ENCODE data around the gene SLC9A9. TPM values are rescaled to one million over a fixed set of nuclear protein-coding genes. Genes with fewer than 3 reads are reported as not detected.

SLC9A9 gene
- total and polyA plus RNA-seq, 10 of the 15 experiments (the other 5 are each of a cell fraction or from before 2014, with no cell fraction given): 3.5 to 14.2 (median 9.3) TPM

DNA sequence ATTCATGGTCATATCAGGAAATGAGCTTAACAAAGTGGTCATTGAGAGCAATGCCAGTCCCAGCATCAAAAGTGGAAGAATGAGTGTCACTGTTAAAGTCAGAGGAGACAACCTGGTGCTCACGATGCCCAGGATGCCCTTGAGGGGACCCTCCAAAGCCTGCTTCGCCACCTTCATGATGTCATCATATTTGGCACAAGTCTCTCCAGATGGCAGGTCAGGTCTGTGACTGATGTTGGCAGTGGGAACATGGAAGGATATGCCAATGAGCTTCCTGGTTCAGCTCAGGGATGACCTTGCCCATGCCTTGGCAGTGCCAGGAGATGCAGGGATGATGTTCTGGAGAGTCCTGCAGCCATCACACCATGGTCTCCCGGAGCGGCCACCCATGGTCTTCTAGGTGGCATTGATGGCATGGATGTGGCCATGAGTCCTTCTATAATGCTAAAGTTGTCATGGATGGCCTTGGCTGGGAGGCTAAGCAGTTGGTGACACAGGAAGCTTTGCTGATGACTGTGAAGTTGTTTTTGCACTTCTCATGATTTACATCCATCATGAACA is 344.9 kb downstream of the SLC9A9 start (continued):
- TF ChIP-seq, protein P1, sequence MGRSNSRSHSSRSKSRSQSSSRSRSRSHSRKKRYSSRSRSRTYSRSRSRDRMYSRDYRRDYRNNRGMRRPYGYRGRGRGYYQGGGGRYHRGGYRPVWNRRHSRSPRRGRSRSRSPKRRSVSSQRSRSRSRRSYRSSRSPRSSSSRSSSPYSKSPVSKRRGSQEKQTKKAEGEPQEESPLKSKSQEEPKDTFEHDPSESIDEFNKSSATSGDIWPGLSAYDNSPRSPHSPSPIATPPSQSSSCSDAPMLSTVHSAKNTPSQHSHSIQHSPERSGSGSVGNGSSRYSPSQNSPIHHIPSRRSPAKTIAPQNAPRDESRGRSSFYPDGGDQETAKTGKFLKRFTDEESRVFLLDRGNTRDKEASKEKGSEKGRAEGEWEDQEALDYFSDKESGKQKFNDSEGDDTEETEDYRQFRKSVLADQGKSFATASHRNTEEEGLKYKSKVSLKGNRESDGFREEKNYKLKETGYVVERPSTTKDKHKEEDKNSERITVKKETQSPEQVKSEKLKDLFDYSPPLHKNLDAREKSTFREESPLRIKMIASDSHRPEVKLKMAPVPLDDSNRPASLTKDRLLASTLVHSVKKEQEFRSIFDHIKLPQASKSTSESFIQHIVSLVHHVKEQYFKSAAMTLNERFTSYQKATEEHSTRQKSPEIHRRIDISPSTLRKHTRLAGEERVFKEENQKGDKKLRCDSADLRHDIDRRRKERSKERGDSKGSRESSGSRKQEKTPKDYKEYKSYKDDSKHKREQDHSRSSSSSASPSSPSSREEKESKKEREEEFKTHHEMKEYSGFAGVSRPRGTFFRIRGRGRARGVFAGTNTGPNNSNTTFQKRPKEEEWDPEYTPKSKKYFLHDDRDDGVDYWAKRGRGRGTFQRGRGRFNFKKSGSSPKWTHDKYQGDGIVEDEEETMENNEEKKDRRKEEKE (IDR thresholded peaks at IDR 0.05): no peak
- TF ChIP-seq TCF3 (IDR thresholded peaks at IDR 0.05; ENCODE audit: borderline replicate concordance, insufficient read depth, low read depth, low read length): no peak
- TF ChIP-seq, protein P2, sequence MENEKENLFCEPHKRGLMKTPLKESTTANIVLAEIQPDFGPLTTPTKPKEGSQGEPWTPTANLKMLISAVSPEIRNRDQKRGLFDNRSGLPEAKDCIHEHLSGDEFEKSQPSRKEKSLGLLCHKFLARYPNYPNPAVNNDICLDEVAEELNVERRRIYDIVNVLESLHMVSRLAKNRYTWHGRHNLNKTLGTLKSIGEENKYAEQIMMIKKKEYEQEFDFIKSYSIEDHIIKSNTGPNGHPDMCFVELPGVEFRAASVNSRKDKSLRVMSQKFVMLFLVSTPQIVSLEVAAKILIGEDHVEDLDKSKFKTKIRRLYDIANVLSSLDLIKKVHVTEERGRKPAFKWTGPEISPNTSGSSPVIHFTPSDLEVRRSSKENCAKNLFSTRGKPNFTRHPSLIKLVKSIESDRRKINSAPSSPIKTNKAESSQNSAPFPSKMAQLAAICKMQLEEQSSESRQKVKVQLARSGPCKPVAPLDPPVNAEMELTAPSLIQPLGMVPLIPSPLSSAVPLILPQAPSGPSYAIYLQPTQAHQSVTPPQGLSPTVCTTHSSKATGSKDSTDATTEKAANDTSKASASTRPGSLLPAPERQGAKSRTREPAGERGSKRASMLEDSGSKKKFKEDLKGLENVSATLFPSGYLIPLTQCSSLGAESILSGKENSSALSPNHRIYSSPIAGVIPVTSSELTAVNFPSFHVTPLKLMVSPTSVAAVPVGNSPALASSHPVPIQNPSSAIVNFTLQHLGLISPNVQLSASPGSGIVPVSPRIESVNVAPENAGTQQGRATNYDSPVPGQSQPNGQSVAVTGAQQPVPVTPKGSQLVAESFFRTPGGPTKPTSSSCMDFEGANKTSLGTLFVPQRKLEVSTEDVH (IDR thresholded peaks at IDR 0.05; ENCODE audit: low read depth, partially characterized antibody): no peak
- no peak for TF ChIP-seq TCF12 (IDR thresholded peaks at IDR 0.05; ENCODE audit: low read depth, low read length)
- TF ChIP-seq, protein P3, sequence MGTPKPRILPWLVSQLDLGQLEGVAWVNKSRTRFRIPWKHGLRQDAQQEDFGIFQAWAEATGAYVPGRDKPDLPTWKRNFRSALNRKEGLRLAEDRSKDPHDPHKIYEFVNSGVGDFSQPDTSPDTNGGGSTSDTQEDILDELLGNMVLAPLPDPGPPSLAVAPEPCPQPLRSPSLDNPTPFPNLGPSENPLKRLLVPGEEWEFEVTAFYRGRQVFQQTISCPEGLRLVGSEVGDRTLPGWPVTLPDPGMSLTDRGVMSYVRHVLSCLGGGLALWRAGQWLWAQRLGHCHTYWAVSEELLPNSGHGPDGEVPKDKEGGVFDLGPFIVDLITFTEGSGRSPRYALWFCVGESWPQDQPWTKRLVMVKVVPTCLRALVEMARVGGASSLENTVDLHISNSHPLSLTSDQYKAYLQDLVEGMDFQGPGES (IDR thresholded peaks at IDR 0.05): no peak
- TF ChIP-seq, protein P4, sequence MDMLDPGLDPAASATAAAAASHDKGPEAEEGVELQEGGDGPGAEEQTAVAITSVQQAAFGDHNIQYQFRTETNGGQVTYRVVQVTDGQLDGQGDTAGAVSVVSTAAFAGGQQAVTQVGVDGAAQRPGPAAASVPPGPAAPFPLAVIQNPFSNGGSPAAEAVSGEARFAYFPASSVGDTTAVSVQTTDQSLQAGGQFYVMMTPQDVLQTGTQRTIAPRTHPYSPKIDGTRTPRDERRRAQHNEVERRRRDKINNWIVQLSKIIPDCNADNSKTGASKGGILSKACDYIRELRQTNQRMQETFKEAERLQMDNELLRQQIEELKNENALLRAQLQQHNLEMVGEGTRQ (IDR thresholded peaks at IDR 0.05; ENCODE audit: borderline replicate concordance, low read depth, low read length): no peak
